Measurements from ENCODE around the gene CNEP1R1. TPM values are rescaled to one million over a fixed set of nuclear protein-coding genes. Genes with fewer than 3 reads are reported as not detected.
A peak's percentile ranks its signal among the peaks of the same experiment; 100 is the strongest.

The CNEP1R1 gene
- total and polyA plus RNA-seq, 9 of the 15 experiments (the other 6 are each of a cell fraction or from before 2014, with no cell fraction given): 7.6 to 20.1 (median 10.6) TPM

DNA sequence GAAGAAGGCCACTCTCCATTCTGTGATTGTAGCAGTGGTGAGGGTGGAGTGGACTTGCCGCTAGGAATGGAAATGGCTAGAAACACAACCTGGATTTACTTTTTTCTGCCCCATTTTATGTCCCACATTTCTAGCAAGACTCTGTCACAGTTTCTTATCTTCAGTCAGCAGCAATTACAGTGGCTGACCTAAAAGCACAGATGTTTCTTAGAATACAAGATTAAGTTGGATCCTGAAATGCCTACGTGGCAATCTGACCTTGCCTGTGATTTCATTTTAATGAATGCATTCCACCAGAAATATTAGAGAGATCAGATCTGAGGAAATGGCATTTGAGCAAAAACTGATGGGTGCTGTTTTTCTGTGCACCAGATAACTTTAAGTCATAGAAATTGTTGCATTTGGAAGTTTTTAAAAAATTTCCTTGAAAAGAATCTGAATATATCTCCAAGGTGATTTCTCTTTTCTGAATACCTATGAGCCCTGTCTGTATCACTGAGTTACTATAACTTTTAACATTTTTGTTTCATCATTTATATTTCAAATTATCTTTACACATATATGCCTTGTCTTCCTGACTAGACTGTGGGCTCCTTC is 46.1 kb downstream of the CNEP1R1 start (continued):
- TF ChIP-seq, protein P1, sequence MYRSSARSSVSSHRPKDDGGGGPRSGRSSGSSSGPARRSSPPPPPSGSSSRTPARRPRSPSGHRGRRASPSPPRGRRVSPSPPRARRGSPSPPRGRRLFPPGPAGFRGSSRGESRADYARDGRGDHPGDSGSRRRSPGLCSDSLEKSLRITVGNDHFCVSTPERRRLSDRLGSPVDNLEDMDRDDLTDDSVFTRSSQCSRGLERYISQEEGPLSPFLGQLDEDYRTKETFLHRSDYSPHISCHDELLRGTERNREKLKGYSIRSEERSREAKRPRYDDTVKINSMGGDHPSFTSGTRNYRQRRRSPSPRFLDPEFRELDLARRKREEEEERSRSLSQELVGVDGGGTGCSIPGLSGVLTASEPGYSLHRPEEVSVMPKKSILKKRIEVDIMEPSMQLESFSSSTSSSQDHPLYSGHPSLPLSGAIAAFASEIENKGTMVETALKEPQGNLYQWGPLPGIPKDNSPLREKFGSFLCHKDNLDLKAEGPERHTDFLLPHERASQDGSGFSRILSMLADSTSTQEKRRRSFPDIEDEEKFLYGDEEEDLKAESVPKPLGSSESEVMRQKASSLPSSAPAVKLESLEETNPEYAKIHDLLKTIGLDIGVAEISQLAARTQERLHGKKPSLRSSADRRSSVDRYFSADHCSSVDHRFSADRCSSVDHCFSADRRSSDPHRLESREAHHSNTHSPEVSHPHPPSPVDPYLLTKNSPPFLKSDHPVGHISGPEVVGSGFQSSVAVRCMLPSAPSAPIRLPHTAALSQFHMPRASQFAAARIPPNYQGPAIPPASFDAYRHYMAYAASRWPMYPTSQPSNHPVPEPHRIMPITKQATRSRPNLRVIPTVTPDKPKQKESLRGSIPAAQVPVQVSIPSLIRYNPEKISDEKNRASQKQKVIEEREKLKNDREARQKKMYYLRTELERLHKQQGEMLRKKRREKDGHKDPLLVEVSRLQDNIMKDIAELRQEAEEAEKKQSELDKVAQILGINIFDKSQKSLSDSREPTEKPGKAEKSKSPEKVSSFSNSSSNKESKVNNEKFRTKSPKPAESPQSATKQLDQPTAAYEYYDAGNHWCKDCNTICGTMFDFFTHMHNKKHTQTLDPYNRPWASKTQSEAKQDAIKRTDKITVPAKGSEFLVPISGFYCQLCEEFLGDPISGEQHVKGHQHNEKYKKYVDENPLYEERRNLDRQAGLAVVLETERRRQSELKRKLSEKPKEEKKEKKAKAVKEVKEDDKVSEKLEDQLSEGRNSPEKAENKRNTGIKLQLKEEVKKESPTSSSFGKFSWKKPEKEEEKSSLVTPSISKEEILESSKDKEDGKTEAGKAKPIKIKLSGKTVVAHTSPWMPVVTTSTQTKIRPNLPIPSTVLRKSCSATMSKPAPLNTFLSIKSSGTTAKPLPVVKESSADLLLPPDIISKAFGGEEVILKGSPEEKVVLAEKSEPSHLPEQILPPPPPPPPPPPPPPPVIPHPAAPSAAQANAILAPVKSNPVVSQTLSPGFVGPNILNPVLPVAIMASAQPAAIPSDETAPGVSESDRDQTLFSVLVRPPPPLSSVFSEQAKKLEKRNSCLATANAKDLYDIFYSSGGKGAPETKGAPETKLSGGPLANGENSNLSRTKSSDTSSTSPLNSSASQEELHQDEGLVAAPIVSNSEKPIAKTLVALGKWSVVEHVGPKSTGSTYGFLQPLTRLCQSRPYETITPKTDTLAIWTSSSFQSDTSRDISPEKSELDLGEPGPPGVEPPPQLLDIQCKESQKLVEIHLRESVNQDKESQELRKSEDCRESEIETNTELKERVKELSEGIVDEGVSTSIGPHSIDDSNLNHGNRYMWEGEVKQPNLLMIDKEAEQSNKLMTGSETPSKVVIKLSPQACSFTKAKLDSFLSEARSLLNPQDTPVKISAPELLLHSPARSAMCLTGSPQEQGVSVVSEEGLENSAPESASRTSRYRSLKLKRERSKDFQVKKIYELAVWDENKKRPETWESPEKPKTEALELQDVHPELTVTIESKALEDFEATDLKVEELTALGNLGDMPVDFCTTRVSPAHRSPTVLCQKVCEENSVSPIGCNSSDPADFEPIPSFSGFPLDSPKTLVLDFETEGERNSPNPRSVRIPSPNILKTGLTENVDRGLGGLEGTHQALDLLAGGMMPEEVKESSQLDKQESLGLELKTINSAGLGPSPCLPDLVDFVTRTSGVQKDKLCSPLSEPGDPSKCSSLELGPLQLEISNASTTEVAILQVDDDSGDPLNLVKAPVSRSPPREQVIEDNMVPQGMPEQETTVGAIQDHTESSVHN (IDR thresholded peaks at IDR 0.05; ENCODE audit: borderline replicate concordance in 1 of 2, low read depth in 1 of 2): peak in 1 of 2 experiments; percentile 69; a peak in 1 of 4 replicates
- peak; percentile 62; the same call in 1 of the 2 replicates for TF ChIP-seq MAFK (IDR thresholded peaks at IDR 0.05; ENCODE audit: low read length)
- peak; percentile 77 for TF ChIP-seq ZNF644 (tag; IDR thresholded peaks at IDR 0.05; ENCODE audit: low read depth)
- no peak for TF ChIP-seq HDGF (IDR thresholded peaks at IDR 0.05)
- peak in 1 of 2 experiments; percentile 48; a peak in 1 of 4 replicates for TF ChIP-seq ETV6 (IDR thresholded peaks at IDR 0.05; ENCODE audit: borderline replicate concordance in 1 of 2, low read depth in 2 of 2, low read length in 1 of 2)
- no peak for TF ChIP-seq ETV6 (CRISPR knock-in tag; IDR thresholded peaks at IDR 0.05; ENCODE audit: borderline replicate concordance)
- TF ChIP-seq, protein P2, sequence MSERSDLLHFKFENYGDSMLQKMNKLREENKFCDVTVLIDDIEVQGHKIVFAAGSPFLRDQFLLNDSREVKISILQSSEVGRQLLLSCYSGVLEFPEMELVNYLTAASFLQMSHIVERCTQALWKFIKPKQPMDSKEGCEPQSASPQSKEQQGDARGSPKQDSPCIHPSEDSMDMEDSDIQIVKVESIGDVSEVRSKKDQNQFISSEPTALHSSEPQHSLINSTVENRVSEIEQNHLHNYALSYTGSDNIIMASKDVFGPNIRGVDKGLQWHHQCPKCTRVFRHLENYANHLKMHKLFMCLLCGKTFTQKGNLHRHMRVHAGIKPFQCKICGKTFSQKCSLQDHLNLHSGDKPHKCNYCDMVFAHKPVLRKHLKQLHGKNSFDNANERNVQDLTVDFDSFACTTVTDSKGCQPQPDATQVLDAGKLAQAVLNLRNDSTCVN (CRISPR knock-in tag; IDR thresholded peaks at IDR 0.05): no peak
- TF ChIP-seq TAL1 (IDR thresholded peaks at IDR 0.05): peak; percentile 97
- TF ChIP-seq, protein P3, sequence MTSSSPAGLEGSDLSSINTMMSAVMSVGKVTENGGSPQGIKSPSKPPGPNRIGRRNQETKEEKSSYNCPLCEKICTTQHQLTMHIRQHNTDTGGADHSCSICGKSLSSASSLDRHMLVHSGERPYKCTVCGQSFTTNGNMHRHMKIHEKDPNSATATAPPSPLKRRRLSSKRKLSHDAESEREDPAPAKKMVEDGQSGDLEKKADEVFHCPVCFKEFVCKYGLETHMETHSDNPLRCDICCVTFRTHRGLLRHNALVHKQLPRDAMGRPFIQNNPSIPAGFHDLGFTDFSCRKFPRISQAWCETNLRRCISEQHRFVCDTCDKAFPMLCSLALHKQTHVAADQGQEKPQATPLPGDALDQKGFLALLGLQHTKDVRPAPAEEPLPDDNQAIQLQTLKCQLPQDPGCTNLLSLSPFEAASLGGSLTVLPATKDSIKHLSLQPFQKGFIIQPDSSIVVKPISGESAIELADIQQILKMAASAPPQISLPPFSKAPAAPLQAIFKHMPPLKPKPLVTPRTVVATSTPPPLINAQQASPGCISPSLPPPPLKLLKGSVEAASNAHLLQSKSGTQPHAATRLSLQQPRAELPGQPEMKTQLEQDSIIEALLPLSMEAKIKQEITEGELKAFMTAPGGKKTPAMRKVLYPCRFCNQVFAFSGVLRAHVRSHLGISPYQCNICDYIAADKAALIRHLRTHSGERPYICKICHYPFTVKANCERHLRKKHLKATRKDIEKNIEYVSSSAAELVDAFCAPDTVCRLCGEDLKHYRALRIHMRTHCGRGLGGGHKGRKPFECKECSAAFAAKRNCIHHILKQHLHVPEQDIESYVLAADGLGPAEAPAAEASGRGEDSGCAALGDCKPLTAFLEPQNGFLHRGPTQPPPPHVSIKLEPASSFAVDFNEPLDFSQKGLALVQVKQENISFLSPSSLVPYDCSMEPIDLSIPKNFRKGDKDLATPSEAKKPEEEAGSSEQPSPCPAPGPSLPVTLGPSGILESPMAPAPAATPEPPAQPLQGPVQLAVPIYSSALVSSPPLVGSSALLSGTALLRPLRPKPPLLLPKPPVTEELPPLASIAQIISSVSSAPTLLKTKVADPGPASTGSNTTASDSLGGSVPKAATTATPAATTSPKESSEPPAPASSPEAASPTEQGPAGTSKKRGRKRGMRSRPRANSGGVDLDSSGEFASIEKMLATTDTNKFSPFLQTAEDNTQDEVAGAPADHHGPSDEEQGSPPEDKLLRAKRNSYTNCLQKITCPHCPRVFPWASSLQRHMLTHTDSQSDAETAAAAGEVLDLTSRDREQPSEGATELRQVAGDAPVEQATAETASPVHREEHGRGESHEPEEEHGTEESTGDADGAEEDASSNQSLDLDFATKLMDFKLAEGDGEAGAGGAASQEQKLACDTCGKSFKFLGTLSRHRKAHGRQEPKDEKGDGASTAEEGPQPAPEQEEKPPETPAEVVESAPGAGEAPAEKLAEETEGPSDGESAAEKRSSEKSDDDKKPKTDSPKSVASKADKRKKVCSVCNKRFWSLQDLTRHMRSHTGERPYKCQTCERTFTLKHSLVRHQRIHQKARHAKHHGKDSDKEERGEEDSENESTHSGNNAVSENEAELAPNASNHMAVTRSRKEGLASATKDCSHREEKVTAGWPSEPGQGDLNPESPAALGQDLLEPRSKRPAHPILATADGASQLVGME (CRISPR knock-in tag; IDR thresholded peaks at IDR 0.05): no peak
- TF ChIP-seq PHB2 (IDR thresholded peaks at IDR 0.05; ENCODE audit: low read depth): peak; percentile 80; the same call in 1 of the 2 replicates
- peak; percentile 83 for TF ChIP-seq ZNF766 (CRISPR knock-in tag; conservative IDR thresholded peaks at IDR 0.05)
- TF ChIP-seq NR3C1 (CRISPR knock-in tag; IDR thresholded peaks at IDR 0.05): no peak
- TF ChIP-seq TBL1XR1 (IDR thresholded peaks at IDR 0.05; ENCODE audit: low read length in 2 of 2): peak in 1 of 2 experiments; percentile 77; a peak in 1 of 4 replicates
